ENCODE measurements around the gene RGL2. TPM values are rescaled to one million over a fixed set of nuclear protein-coding genes. Genes with fewer than 3 reads are reported as not detected.

The RGL2 gene
- total and polyA plus RNA-seq, 2 of the 13 experiments (the other 11 are each of a cell fraction or from before 2014, with no cell fraction given) = 22.9 to 47.4 TPM

- TF ChIP-seq STAT6 (CRISPR knock-in tag; IDR thresholded peaks at IDR 0.05; ENCODE audit: borderline replicate concordance) (peak; percentile 89), CREB1 (IDR thresholded peaks at IDR 0.05) (peak; percentile 74), CREB1 (CRISPR knock-in tag; IDR thresholded peaks at IDR 0.05) (peak; percentile 67), ZNF775 (CRISPR knock-in tag; IDR thresholded peaks at IDR 0.05; ENCODE audit: borderline replicate concordance) (no peak; the same call in 1 of the 2 replicates), ZNF501 (CRISPR knock-in tag; IDR thresholded peaks at IDR 0.05) (peak; percentile 93; the same call in 1 of the 2 replicates), ZNF672 (CRISPR knock-in tag; IDR thresholded peaks at IDR 0.05) (no peak), KDM5B (CRISPR knock-in tag; IDR thresholded peaks at IDR 0.05; ENCODE audit: borderline replicate concordance) (no peak; the same call in 1 of the 2 replicates), NFE2 (CRISPR knock-in tag; IDR thresholded peaks at IDR 0.05) (peak; percentile 71; the same call in 1 of the 2 replicates), HMG20A (CRISPR knock-in tag; IDR thresholded peaks at IDR 0.05; ENCODE audit: borderline replicate concordance) (no peak), HNF1B (CRISPR knock-in tag; IDR thresholded peaks at IDR 0.05) (peak; percentile 12), GMEB2 (CRISPR knock-in tag; IDR thresholded peaks at IDR 0.05; ENCODE audit: low read depth) (no peak), KMT2A (CRISPR knock-in tag; IDR thresholded peaks at IDR 0.05) (0 out of 2 replicates have a peak, but pooled peaks have one; percentile 40), ZNF747 (CRISPR knock-in tag; IDR thresholded peaks at IDR 0.05; ENCODE audit: borderline replicate concordance) (peak; percentile 19; the same call in 1 of the 2 replicates)
- TF ChIP-seq, protein P1, sequence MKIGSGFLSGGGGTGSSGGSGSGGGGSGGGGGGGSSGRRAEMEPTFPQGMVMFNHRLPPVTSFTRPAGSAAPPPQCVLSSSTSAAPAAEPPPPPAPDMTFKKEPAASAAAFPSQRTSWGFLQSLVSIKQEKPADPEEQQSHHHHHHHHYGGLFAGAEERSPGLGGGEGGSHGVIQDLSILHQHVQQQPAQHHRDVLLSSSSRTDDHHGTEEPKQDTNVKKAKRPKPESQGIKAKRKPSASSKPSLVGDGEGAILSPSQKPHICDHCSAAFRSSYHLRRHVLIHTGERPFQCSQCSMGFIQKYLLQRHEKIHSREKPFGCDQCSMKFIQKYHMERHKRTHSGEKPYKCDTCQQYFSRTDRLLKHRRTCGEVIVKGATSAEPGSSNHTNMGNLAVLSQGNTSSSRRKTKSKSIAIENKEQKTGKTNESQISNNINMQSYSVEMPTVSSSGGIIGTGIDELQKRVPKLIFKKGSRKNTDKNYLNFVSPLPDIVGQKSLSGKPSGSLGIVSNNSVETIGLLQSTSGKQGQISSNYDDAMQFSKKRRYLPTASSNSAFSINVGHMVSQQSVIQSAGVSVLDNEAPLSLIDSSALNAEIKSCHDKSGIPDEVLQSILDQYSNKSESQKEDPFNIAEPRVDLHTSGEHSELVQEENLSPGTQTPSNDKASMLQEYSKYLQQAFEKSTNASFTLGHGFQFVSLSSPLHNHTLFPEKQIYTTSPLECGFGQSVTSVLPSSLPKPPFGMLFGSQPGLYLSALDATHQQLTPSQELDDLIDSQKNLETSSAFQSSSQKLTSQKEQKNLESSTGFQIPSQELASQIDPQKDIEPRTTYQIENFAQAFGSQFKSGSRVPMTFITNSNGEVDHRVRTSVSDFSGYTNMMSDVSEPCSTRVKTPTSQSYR (CRISPR knock-in tag; IDR thresholded peaks at IDR 0.05; ENCODE audit: borderline replicate concordance) = no peak; the same call in 1 of the 2 replicates
- TF ChIP-seq, protein P2, sequence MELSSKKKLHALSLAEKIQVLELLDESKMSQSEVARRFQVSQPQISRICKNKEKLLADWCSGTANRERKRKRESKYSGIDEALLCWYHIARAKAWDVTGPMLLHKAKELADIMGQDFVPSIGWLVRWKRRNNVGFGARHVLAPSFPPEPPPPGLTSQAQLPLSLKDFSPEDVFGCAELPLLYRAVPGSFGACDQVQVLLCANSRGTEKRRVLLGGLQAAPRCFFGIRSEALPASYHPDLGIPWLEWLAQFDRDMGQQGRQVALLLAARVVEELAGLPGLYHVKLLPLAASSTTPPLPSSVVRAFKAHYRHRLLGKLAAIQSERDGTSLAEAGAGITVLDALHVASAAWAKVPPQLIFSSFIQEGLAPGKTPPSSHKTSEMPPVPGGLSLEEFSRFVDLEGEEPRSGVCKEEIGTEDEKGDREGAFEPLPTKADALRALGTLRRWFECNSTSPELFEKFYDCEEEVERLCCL (CRISPR knock-in tag; IDR thresholded peaks at IDR 0.05; ENCODE audit: borderline replicate concordance) = peak; percentile 57; the same call in 1 of the 2 replicates
- TF ChIP-seq, protein P3, sequence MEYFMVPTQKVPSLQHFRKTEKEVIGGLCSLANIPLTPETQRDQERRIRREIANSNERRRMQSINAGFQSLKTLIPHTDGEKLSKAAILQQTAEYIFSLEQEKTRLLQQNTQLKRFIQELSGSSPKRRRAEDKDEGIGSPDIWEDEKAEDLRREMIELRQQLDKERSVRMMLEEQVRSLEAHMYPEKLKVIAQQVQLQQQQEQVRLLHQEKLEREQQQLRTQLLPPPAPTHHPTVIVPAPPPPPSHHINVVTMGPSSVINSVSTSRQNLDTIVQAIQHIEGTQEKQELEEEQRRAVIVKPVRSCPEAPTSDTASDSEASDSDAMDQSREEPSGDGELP (IDR thresholded peaks at IDR 0.05; ENCODE audit: borderline replicate concordance, low read depth) = no peak
Measured at GRCh38 chr6:33248932-33249731, 49.6 kb downstream of the RGL2 start (continued).

Data from HepG2 (cell line).